ENCODE measurements around the gene MORF4L1.

MORF4L1 gene

GRCh38 chr15:78934655-78935023 lies 61.9 kb downstream of the MORF4L1 start:
- no peak for TF ChIP-seq EZH2phosphoT487 (conservative IDR thresholded peaks at IDR 0.05; ENCODE audit: low read length)
- TF ChIP-seq, protein P1, sequence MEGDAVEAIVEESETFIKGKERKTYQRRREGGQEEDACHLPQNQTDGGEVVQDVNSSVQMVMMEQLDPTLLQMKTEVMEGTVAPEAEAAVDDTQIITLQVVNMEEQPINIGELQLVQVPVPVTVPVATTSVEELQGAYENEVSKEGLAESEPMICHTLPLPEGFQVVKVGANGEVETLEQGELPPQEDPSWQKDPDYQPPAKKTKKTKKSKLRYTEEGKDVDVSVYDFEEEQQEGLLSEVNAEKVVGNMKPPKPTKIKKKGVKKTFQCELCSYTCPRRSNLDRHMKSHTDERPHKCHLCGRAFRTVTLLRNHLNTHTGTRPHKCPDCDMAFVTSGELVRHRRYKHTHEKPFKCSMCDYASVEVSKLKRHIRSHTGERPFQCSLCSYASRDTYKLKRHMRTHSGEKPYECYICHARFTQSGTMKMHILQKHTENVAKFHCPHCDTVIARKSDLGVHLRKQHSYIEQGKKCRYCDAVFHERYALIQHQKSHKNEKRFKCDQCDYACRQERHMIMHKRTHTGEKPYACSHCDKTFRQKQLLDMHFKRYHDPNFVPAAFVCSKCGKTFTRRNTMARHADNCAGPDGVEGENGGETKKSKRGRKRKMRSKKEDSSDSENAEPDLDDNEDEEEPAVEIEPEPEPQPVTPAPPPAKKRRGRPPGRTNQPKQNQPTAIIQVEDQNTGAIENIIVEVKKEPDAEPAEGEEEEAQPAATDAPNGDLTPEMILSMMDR (IDR thresholded peaks at IDR 0.05; ENCODE audit: insufficient read depth, low read length, poor library complexity, severe bottlenecking) = no peak
- H3K9ac ChIP-seq (ENCODE audit: low read length) = no peak overlapping the region

GRCh38 chr15:78937132-78937739 lies 64.5 kb downstream of the MORF4L1 start:
- no peaks in the 10 kb centered on the region for H4K20me1 ChIP-seq (ENCODE audit: low read depth, low read length)
- peak overlapping the region; percentile 30; the same call in 1 of the 2 replicates for H3K27ac ChIP-seq (ENCODE audit: low read depth, low read length)
- H3K79me2 ChIP-seq (ENCODE audit: insufficient read depth, low read length) = peaks cover 6% of the 10 kb centered on the region; the same call in 1 of the 2 replicates
- no peaks in the 10 kb centered on the region for H3K9me2 ChIP-seq (replicated peaks; ENCODE audit: insufficient read depth, low read length)
- H3K4me2 ChIP-seq (ENCODE audit: low read depth, low read length, poor library complexity, severe bottlenecking) = no peak overlapping the region
- H2AFZ ChIP-seq (ENCODE audit: low read depth, low read length, severe bottlenecking) = no peak overlapping the region
- no peaks in the 10 kb centered on the region for H3K36me3 ChIP-seq (ENCODE audit: low read length)
- TF ChIP-seq, protein P1 (IDR thresholded peaks at IDR 0.05; ENCODE audit: insufficient read depth, low read length, poor library complexity, severe bottlenecking) = no peak
- no peak for TF ChIP-seq EZH2phosphoT487 (conservative IDR thresholded peaks at IDR 0.05; ENCODE audit: low read length)
- peaks cover 35% of the 10 kb centered on the region for H3F3A ChIP-seq (ENCODE audit: insufficient read depth)
- H3K9me3 ChIP-seq (ENCODE audit: insufficient read depth, low read length) = no peaks in the 10 kb centered on the region
- H3K4me3 ChIP-seq (ENCODE audit: insufficient read depth, low read length, poor library complexity, severe bottlenecking) = no peak overlapping the region
- no peak overlapping the region for H3K9ac ChIP-seq (ENCODE audit: low read length)
- no peaks in the 10 kb centered on the region for H3K27me3 ChIP-seq (ENCODE audit: low read length)

More at GRCh38 chr15:78934655-78935023, 61.9 kb downstream of the MORF4L1 start:
- Histone ChIP-seq H3K79me2 (ENCODE audit: insufficient read depth, low read length) (no peaks in the 10 kb centered on the region), H3K27me3 (ENCODE audit: low read length) (no peaks in the 10 kb centered on the region), H3K9me3 (ENCODE audit: insufficient read depth, low read length) (no peaks in the 10 kb centered on the region), H3K9me2 (replicated peaks; ENCODE audit: insufficient read depth, low read length) (no peaks in the 10 kb centered on the region), H3K27ac (ENCODE audit: low read depth, low read length) (no peak overlapping the region), H4K20me1 (ENCODE audit: low read depth, low read length) (no peaks in the 10 kb centered on the region), H3K4me3 (ENCODE audit: insufficient read depth, low read length, poor library complexity, severe bottlenecking) (no peak overlapping the region), H3F3A (ENCODE audit: insufficient read depth) (peaks cover 22% of the 10 kb centered on the region), H3K4me2 (ENCODE audit: low read depth, low read length, poor library complexity, severe bottlenecking) (no peak overlapping the region), H2AFZ (ENCODE audit: low read depth, low read length, severe bottlenecking) (no peak overlapping the region), H3K36me3 (ENCODE audit: low read length) (no peaks in the 10 kb centered on the region)

- H4K20me1 ChIP-seq (ENCODE audit: low read depth, low read length) = no peaks in the 10 kb centered on the region
- H3K9ac ChIP-seq (ENCODE audit: low read length) = peak overlapping the region; percentile 50
- TF ChIP-seq, protein P1 (IDR thresholded peaks at IDR 0.05; ENCODE audit: insufficient read depth, low read length, poor library complexity, severe bottlenecking) = no peak
- no peak for TF ChIP-seq EZH2phosphoT487 (conservative IDR thresholded peaks at IDR 0.05; ENCODE audit: low read length)
- peaks cover 18% of the 10 kb centered on the region; the same call in 1 of the 2 replicates for H3K79me2 ChIP-seq (ENCODE audit: insufficient read depth, low read length)
- peak overlapping the region; percentile 44 for H3K4me3 ChIP-seq (ENCODE audit: insufficient read depth, low read length, poor library complexity, severe bottlenecking)
- H3K9me2 ChIP-seq (replicated peaks; ENCODE audit: insufficient read depth, low read length) = no peaks in the 10 kb centered on the region
- peak overlapping the region; percentile 80 for H3K4me2 ChIP-seq (ENCODE audit: low read depth, low read length, poor library complexity, severe bottlenecking)
- peaks cover 35% of the 10 kb centered on the region for H3F3A ChIP-seq (ENCODE audit: insufficient read depth)
- peak overlapping the region; percentile 66 for H2AFZ ChIP-seq (ENCODE audit: low read depth, low read length, severe bottlenecking)
- no peaks in the 10 kb centered on the region for H3K27me3 ChIP-seq (ENCODE audit: low read length)
- H3K36me3 ChIP-seq (ENCODE audit: low read length) = no peaks in the 10 kb centered on the region
- H3K27ac ChIP-seq (ENCODE audit: low read depth, low read length) = peak overlapping the region; percentile 93
- H3K9me3 ChIP-seq (ENCODE audit: insufficient read depth, low read length) = no peaks in the 10 kb centered on the region
These were observed 66.2 kb downstream of the MORF4L1 start for GRCh38 chr15:78938658-78939488.

All from SU-DHL-6 (cell line).